HepG2 (cell line): Measurements from ENCODE around the gene ITM2B. TPM values are rescaled to one million over a fixed set of nuclear protein-coding genes. Genes with fewer than 3 reads are reported as not detected.

ENCODE experiments used
- ATAC-seq: fragments of 200-7000 bp; cut with Tn5 transposase; 3 replicates; pipeline ENCODE4 v1.9.1; 2020; ENCODE audit warnings: mild to moderate bottlenecking, moderate library complexity
- BruUV-seq: library from RNA; stranded (reverse); fragments of 400-500 nt; replicated peaks from 2 replicates; lab custom pipeline; 2021; lab: Mats Ljungman, UMichigan
- CTCF ChIA-PET: fragments of 300-600 bp; formaldehyde crosslinking; extraction: SDS; loops from one replicate; lab custom pipeline; 2021; ENCODE audit warnings: low total read pairs, inconsistent platforms, low intra/inter-chr PET ratio; lab: Yijun Ruan, JAX
- POLR2A ChIA-PET: fragments of 350-600 bp; sonication (Branson Sonifier 250); formaldehyde crosslinking; loops from one replicate; lab custom pipeline; 2020; ENCODE audit warnings: antibody characterized with exemption, inconsistent platforms; lab: Yijun Ruan, JAX
- DNase-seq: peaks from one replicate; pipeline ENCODE4 v3.0.0-alpha.2; 2015; ENCODE audit warnings: low spot score
- FAIRE-seq: peaks from 3 replicates; lab custom pipeline; 2011; peaks lifted over from hg19 to GRCh38; lab: Jason Lieb, UNC
- H2AFZ ChIP-seq: one replicate; pipeline ENCODE4 v1.6.1; 2011; ENCODE audit warnings: low read length, inconsistent platforms
- H3K27ac ChIP-seq: fragments of 300-600 bp; 3 replicates; pipeline ENCODE4 v1.8.0; 2011; ENCODE audit warnings: mixed run types, mild to moderate bottlenecking, mixed read lengths, low read length, inconsistent platforms; ENCODE audit not compliant: insufficient read depth; ENCODE audit errors: extremely low read length
- H3K27me3 ChIP-seq, 2 experiments: fragments of 200-600 bp in 1 of 2; 2 replicates in 1 of 2; 3 replicates in 1 of 2; pipeline versions ENCODE4 v1.6.0 to v1.8.0; 2011; ENCODE audit warnings: low read length in 2 of 2, mild to moderate bottlenecking in 2 of 2, moderate library complexity in 2 of 2, inconsistent platforms in 1 of 2; ENCODE audit not compliant: insufficient read depth in 2 of 2, control insufficient read depth in 1 of 2
- H3K36me3 ChIP-seq, 2 experiments: fragments of 200-600 bp in 1 of 2; replicated peaks in 1 of 2; 2 replicates in 1 of 2; 3 replicates in 1 of 2; pipeline versions ENCODE4 v1.5.1 to v1.8.0; 2011; ENCODE audit warnings: low read length in 2 of 2, inconsistent platforms in 1 of 2; ENCODE audit not compliant: insufficient read depth in 2 of 2, control insufficient read depth in 1 of 2
- H3K4me1 ChIP-seq: 2 replicates; pipeline ENCODE4 v1.5.1; 2012; ENCODE audit warnings: low read length, inconsistent platforms; ENCODE audit not compliant: insufficient read depth
- H3K4me2 ChIP-seq: 2 replicates; pipeline ENCODE4 v1.6.0; 2011; ENCODE audit warnings: low read depth, low read length, inconsistent platforms
- H3K4me3 ChIP-seq, 3 experiments: fragments of 200-600 bp in 1 of 3; sonication (generic), shearing (Covaris generic) in 1 of 3; replicated peaks in 1 of 3; 2 replicates each; pipeline ENCODE4 v1.5.1; 2011 to 2016; ENCODE audit warnings: low read length in 3 of 3, inconsistent platforms in 2 of 3, low read depth in 2 of 3, mild to moderate bottlenecking in 2 of 3, control low read depth in 1 of 3, mixed read lengths in 1 of 3; ENCODE audit not compliant: insufficient read depth in 1 of 3
- H3K79me2 ChIP-seq: one replicate; pipeline ENCODE4 v1.6.1; 2011; ENCODE audit warnings: low read length, inconsistent platforms; ENCODE audit not compliant: insufficient read depth
- H3K9ac ChIP-seq: 2 replicates; pipeline ENCODE4 v1.6.0; 2011; ENCODE audit warnings: mild to moderate bottlenecking, low read depth, low read length, inconsistent platforms; ENCODE audit not compliant: insufficient read depth
- H3K9me3 ChIP-seq: 2 replicates; pipeline ENCODE4 v1.5.1; 2012; ENCODE audit warnings: mild to moderate bottlenecking, low read length
- H4K20me1 ChIP-seq: 2 replicates; pipeline ENCODE4 v1.6.0; 2011; ENCODE audit warnings: inconsistent platforms, mild to moderate bottlenecking, low read length, moderate library complexity; ENCODE audit not compliant: insufficient read depth
- PRPF4 ChIP-seq: fragments of 200-400 bp; formaldehyde crosslinking; IDR thresholded peaks from 2 replicates; pipeline ENCODE4 v1.6.1; 2016; ENCODE audit warnings: low read length, low read depth; ENCODE audit not compliant: poor library complexity, severe bottlenecking
- TFDP2 ChIP-seq: sonication (generic); formaldehyde crosslinking; IDR thresholded peaks from 2 replicates; pipeline ENCODE4 v1.4.0; 2020; ENCODE audit warnings: missing genetic modification reagents
- USF2 ChIP-seq, 2 experiments: sonication (generic) in 1 of 2; formaldehyde crosslinking in 1 of 2; IDR thresholded peaks; 2 replicates each; pipeline versions ENCODE4 v1.5.1 to v1.6.1; 2011 to 2020; ENCODE audit warnings: borderline replicate concordance in 1 of 2, low read depth in 1 of 2, low read length in 1 of 2, mild to moderate bottlenecking in 1 of 2, missing genetic modification reagents in 1 of 2, moderate library complexity in 1 of 2
- ZNF230 ChIP-seq: sonication (generic); formaldehyde crosslinking; IDR thresholded peaks from 2 replicates; pipeline ENCODE4 v1.4.0; 2020; ENCODE audit warnings: mild to moderate bottlenecking, missing genetic modification reagents
- ZNF567 ChIP-seq: sonication (generic); formaldehyde crosslinking; IDR thresholded peaks from 2 replicates; pipeline ENCODE4 v1.8.1; 2023; ENCODE audit warnings: mild to moderate bottlenecking, missing genetic modification reagents, borderline replicate concordance
- ZNF678 ChIP-seq: sonication (generic); formaldehyde crosslinking; IDR thresholded peaks from 2 replicates; pipeline ENCODE4 v1.4.0; 2020; ENCODE audit warnings: mild to moderate bottlenecking, missing genetic modification reagents
- WGBS: methylation state at CpG from one replicate; pipeline ENCODE4 v1.1.6; 2017; ENCODE audit warnings: low lambda C conversion rate; 5-methylcytosine and 5-hydroxymethylcytosine counted together
- in situ Hi-C: cut with HindIII; loops from 2 replicates; pipeline ENCODE4 v1.10.0; 2017; ENCODE audit warnings: low pct_unique_long_range_greater_than_20kb; ENCODE audit not compliant: extremely low pct_ligation_motif_present
- intact Hi-C: fragments of 100-400 bp; cut with micrococcal nuclease; formaldehyde crosslinking; loops from one replicate; pipeline ENCODE4 v1.10.0; 2022; ENCODE audit not compliant: unreplicated experiment
- polyA plus RNA-seq, 8 experiments: library from polyadenylated mRNA; depleted of rRNA in 3 of 8; stranded (reverse) in 7 of 8; unstranded in 1 of 8; fragments of >200 nt; fragmentation: Illumina TruSeq in 4 of 8; extraction: Trizol in 4 of 8; gene quantifications; 2 replicates each; pipeline versions ENCODE4 v1.2.1 to v1.2.3, GENCODE V29; 2011 to 2016; ENCODE audit warnings: low read depth in 4 of 8, missing spikeins in 1 of 8, mixed read lengths in 1 of 8; ENCODE audit not compliant: insufficient read depth in 1 of 8
- total RNA-seq, 5 experiments: library from RNA; depleted of rRNA; stranded (reverse); fragments of >200 nt; fragmentation: Illumina TruSeq; extraction: Trizol; gene quantifications; 2 replicates each; pipeline ENCODE4 v1.2.3, GENCODE V29; 2016; ENCODE audit warnings: low read depth in 1 of 5

The ITM2B gene
- total and polyA plus RNA-seq, 2 of the 13 experiments (the other 11 are each of a cell fraction or from before 2014, with no cell fraction given), result 158 to 373 TPM

GRCh38 chr13:48278806-48279205, 45.8 kb downstream of the ITM2B start:
- BruUV-seq, result no TSS peak
- intact Hi-C loops, result no loop called here
- Histone ChIP-seq H2AFZ (no peak overlapping the region), H3K27me3 (no peaks in the 10 kb centered on the region), H3K36me3 (no peaks in the 10 kb centered on the region), H3K9ac (no peak overlapping the region), H3K9me3 (no peaks in the 10 kb centered on the region), H3K4me2 (no peak overlapping the region), H3K4me1 (no peaks in the 10 kb centered on the region), H3K79me2 (no peaks in the 10 kb centered on the region), H3K4me3 (no peak overlapping the region), H3K27ac (no peak overlapping the region), H4K20me1 (no peaks in the 10 kb centered on the region)
- ChIA-PET POLR2A (no interaction called here), CTCF (no interaction called here)
- in situ Hi-C loops, result no loop called here
- DNase-seq (no peak), FAIRE-seq (no peak), ATAC-seq (no peak)
- WGBS, result 31% methylated on average over 2 of the region's 2 CpGs
- no peak for TF ChIP-seq ZNF678 (CRISPR knock-in tag)
- TF ChIP-seq ZNF230 (CRISPR knock-in tag), result no peak
- no peak for TF ChIP-seq TFDP2
- no peak for TF ChIP-seq PRPF4
- TF ChIP-seq ZNF567 (CRISPR knock-in tag), result no peak
- no peak for TF ChIP-seq USF2 (IDR thresholded peaks at IDR 0.05; ENCODE audit: low read depth, low read length)
- no peak for TF ChIP-seq USF2 (CRISPR knock-in tag; IDR thresholded peaks at IDR 0.05; ENCODE audit: borderline replicate concordance)
